Activated T-cell treated with anti-CD3 and anti-CD28 coated beads, Interleukin-2, amount 50 U/mL, for 72 hours (primary cell): Measurements from ENCODE around the gene LPP. TPM values are rescaled to one million over a fixed set of nuclear protein-coding genes. Genes with fewer than 3 reads are reported as not detected.

Experiments
- ATAC-seq, 2 donors: fragments of 150-1000 bp; cut with Tn5 transposase; replicated peaks in 1 of 2; 2 replicates each; pipeline ENCODE4 v1.10.0; 2021; ENCODE audit warnings: moderate library complexity in 2 of 2, mild to moderate bottlenecking in 1 of 2
- DNase-seq, 2 donors: peaks; one replicate each; pipeline ENCODE4 v3.0.0; 2021 to 2022; ENCODE audit warnings: mixed read lengths in 1 of 2
- H3K27ac Mint-ChIP-seq: one replicate; pipeline ENCODE4 v1.8.0; 2022; ENCODE audit warnings: mild to moderate bottlenecking, moderate library complexity, mixed read lengths
- H3K27me3 Mint-ChIP-seq: one replicate; pipeline ENCODE4 v1.8.0; 2022; ENCODE audit warnings: low read depth, mixed read lengths
- H3K36me3 Mint-ChIP-seq, 2 donors: one replicate each; pipeline ENCODE4 v1.8.0; 2022; ENCODE audit warnings: mixed read lengths in 2 of 2, mild to moderate bottlenecking in 1 of 2; ENCODE audit not compliant: insufficient read depth in 2 of 2
- H3K4me1 Mint-ChIP-seq: one replicate; pipeline ENCODE4 v1.8.0; 2022; ENCODE audit warnings: low read depth, mixed read lengths
- H3K4me3 Mint-ChIP-seq, 2 donors: one replicate each; pipeline ENCODE4 v1.8.0; 2022; ENCODE audit warnings: mild to moderate bottlenecking in 2 of 2, mixed read lengths in 2 of 2, moderate library complexity in 2 of 2
- H3K9me3 Mint-ChIP-seq, 2 donors: one replicate each; pipeline ENCODE4 v1.8.0; 2022; ENCODE audit warnings: mixed read lengths in 2 of 2
- total RNA-seq, 2 donors: library from RNA; stranded (reverse); gene quantifications; one replicate each; pipeline ENCODE4 v1.2.3, GENCODE V29; 2022

The LPP gene
- total RNA-seq, 2 donors from 2014 or later = 50.4 to 67.7 TPM

DNA sequence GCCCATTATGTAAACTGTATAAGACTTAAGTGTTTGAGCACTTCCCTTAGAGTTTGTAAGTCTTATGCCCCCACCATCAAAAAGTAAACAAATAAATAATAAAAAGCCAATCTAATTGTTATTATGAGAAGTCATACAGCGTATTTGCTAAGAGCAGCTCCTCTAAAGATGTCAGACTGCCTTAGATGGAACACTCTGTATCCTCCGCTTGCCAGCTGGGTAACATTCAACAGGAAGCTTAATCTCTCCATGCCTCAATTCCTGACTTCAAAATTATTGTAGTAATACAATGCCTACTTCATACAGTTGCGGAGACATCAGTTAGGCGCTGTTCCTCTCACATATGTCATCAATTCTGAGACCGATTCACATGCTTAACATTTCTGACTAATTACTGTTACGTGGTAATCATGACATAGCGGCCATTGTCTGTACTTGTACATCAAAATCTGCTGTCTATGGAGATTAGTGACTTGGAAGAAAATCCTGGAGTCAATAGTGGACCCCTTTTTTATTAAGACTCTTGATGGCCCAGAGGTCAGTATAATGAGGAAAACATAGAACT, 417.7 kb downstream of the LPP start:
- H3K27me3 Mint-ChIP-seq = no peaks in the 10 kb centered on the region
- H3K4me1 Mint-ChIP-seq = peaks cover 9% of the 10 kb centered on the region
- H3K36me3 Mint-ChIP-seq = peaks cover 0 to 2% of the 10 kb centered on the region in 2 donors
- no peaks in the 10 kb centered on the region for H3K9me3 Mint-ChIP-seq
- H3K27ac Mint-ChIP-seq = no peak overlapping the region
- ATAC-seq (no peak), DNase-seq (no peak)
- H3K4me3 Mint-ChIP-seq = no peak overlapping the region

DNA sequence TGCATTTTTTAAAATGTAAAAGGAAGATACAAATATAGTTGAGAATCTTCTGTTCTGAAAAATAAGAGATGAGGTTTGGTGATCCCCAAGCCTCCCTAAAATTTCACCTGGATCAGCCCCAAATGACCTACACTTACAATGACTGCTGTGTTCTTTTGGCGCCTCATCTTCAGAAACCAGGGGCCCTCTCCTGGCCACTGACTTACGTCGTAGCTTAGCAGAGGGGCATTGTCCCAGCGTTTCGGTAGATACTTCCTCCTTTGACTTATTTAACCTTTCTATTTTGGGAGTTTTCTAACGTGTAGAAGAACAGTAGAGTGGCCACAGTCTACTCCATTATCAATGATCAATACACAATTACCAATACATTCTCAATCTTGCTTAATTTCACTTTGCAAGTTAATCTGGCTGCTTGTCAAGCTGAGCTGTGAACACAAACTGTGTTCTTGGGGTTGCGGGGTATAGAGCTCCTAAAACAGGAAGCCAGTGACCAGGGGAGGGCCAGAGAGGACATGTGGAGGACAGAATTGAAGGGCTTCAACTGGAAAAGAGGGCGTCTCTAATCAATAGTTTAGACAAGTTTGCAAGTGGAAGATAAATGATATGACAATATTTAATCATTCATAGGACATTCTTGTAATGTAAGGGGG, 419.5 kb downstream of the LPP start:
- peaks cover 0 to 2% of the 10 kb centered on the region in 2 donors for H3K36me3 Mint-ChIP-seq
- no peaks in the 10 kb centered on the region for H3K9me3 Mint-ChIP-seq
- H3K27me3 Mint-ChIP-seq = no peaks in the 10 kb centered on the region
- H3K4me1 Mint-ChIP-seq = peaks cover 9% of the 10 kb centered on the region
- no peak for DNase-seq
- H3K27ac Mint-ChIP-seq = no peak overlapping the region
- H3K4me3 Mint-ChIP-seq = no peak overlapping the region
- ATAC-seq = no peak

DNA sequence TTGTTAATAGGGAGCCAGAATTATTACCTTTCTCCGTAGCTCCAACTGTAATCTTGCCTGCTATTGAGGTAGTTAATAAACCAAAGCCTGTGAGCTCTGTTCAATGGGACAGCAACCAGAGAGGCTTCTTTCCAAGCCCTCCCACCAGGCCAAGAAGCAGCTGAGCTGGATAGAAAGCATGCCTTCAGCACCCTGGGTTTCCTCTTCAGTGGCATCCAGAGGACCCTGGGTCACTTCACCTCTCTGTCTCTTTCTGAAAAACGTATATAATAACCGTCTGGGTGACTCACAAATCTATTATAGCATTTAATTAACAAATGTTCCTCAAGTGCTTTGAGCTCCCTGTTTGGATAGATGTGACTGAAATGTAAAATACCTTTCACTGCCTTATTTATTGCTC, 420.0 kb downstream of the LPP start:
- Mint-ChIP-seq H3K4me3 (no peak overlapping the region), H3K9me3 (no peaks in the 10 kb centered on the region)
- ATAC-seq = no peak

DNA sequence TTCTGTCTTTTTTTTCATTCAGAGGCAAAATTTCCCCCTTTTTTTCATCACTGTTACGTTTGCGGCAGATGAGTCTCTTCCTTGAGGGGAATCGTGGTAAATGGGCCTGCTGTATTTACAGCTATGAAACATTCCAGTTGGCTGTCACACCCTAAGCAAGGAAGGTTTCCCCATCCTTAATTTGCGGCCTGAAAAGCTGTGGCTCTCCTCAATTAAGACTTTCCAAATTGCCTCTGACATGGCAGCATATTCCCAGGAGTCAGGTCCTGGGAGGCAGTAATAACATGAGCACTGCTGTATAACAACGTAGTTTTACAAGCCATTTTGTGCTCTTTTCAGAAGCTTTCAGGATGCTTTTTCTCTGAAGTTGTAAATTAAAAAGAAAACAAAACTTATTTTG, 420.9 kb downstream of the LPP start:
- ATAC-seq = no peak

More for the DNA sequence above, 420.0 kb downstream of the LPP start:
- H3K27ac Mint-ChIP-seq = no peak overlapping the region
- peaks cover 0 to 2% of the 10 kb centered on the region in 2 donors for H3K36me3 Mint-ChIP-seq
- H3K4me1 Mint-ChIP-seq = peaks cover 9% of the 10 kb centered on the region
- DNase-seq = no peak
- H3K27me3 Mint-ChIP-seq = no peaks in the 10 kb centered on the region

DNA sequence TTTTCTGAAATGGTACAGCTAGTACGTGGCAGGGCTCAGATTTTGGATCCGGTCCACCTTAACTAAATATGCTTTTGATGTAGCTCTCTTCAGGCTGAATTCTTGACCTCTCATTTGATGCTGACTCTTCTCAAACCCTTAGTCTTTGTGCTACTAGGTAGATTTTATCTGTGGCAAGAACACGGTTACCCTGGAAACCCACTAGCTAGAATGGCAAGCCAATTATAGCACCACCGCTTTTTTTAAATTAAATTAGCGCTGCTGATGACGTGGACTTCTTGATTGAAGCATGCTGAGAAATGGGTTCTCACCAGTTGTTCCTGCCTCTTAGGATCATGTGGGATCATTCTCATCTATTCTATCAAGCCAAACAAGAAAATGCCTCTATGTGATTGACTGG, 421.5 kb downstream of the LPP start:
- ATAC-seq (no peak), DNase-seq (no peak)
- Mint-ChIP-seq H3K9me3 (no peaks in the 10 kb centered on the region), H3K27me3 (no peaks in the 10 kb centered on the region), H3K4me1 (peaks cover 15% of the 10 kb centered on the region), H3K27ac (no peak overlapping the region), H3K36me3 (peaks cover 0 to 2% of the 10 kb centered on the region in 2 donors), H3K4me3 (no peak overlapping the region)

More for the DNA sequence above, 420.9 kb downstream of the LPP start:
- H3K4me1 Mint-ChIP-seq = peaks cover 11% of the 10 kb centered on the region
- peaks cover 0 to 2% of the 10 kb centered on the region in 2 donors for H3K36me3 Mint-ChIP-seq
- H3K27ac Mint-ChIP-seq = no peak overlapping the region
- no peak for DNase-seq
- H3K4me3 Mint-ChIP-seq = no peak overlapping the region
- no peaks in the 10 kb centered on the region for H3K9me3 Mint-ChIP-seq
- no peaks in the 10 kb centered on the region for H3K27me3 Mint-ChIP-seq

DNA sequence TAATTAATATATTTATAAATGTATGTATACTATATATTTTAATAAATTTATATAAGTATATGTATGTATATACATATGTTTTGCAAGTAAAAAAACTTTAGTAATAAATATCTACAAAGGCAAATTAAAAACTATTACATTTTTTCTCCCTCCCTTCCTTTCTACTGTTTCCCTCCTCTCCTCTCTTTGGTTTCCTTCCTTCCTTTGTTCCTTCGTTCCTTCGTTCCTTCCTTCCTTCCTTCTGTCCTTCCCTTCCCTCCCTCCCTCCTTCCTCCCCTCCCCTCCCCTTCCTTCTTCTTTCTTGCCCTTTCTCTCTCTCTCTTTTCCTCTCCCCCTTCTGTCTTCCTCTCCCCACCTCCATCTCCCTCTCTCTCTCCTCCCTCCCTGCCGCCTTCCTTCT, 423.6 kb downstream of the LPP start:
- no peak overlapping the region for H3K4me3 Mint-ChIP-seq
- no peaks in the 10 kb centered on the region for H3K36me3 Mint-ChIP-seq
- ATAC-seq (no peak), DNase-seq (no peak)
- no peak overlapping the region for H3K27ac Mint-ChIP-seq
- no peaks in the 10 kb centered on the region for H3K27me3 Mint-ChIP-seq
- no peaks in the 10 kb centered on the region for H3K9me3 Mint-ChIP-seq
- peaks cover 19% of the 10 kb centered on the region for H3K4me1 Mint-ChIP-seq

DNA sequence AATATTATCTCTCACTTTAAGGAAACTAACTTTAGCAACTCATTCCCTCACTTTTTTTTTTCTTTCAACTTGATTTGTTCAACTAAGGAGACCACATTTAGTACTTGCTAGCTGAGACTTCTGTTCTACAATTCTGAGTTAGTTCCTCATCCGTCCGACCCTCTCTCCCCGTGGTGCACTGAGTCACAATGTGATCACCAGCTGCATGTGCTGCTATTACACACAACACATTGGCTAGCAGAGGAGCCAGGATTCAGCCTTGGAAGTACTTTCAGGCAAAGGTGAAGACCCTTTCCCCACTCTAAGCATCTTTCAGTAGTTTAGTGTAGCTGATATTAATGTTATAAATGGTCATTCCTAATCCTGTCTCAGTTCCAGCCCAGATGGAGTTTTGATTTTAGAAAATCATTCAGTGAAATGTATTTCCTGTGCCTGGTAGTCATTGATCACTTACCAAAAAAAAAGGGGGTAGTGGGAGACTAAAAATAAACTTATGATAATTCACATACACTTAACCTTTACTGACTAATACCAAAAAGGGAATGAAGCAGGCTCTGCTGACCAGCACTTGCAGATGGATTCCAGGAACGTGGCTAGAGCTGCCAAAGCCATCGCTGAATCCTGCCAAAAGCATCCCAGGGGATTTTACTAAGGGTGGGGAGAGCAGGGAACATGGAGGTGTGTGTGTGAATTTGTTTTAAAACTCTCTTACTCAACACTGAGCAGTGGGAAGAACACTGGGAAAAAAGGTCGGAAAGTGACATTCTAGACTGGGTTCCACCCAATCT, 424.8 kb downstream of the LPP start:
- peak; percentile 27 to 33 for DNase-seq
- Mint-ChIP-seq H3K9me3 (no peaks in the 10 kb centered on the region), H3K4me3 (peak overlapping the region in 1 of 2 donors; percentile 7), H3K4me1 (peaks cover 19% of the 10 kb centered on the region), H3K36me3 (no peaks in the 10 kb centered on the region), H3K27me3 (no peaks in the 10 kb centered on the region), H3K27ac (peak overlapping the region; percentile 12)
- peak; percentile 64 to 94 for ATAC-seq

DNA sequence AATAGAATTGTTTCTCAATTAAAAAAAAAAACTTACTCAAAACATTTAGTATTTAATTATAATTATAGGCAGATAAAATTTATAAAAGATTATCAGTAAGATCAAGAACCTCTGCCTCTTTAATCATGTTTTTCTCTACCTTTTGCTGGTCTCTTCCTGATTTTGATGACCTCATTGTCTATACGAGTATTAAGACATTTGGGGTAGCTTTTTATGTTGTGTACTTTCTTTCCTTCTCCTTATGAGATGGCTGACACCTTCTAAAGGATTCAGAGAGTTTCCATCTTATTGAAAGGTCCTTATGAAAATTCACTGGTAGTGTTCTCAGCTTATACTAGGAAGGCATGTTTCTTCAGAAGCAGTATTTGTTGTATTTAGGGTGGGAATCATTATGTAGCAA, 426.3 kb downstream of the LPP start:
- no peaks in the 10 kb centered on the region for H3K36me3 Mint-ChIP-seq
- DNase-seq (no peak), ATAC-seq (no peak)
- no peak overlapping the region for H3K27ac Mint-ChIP-seq
- no peak overlapping the region for H3K4me3 Mint-ChIP-seq
- H3K9me3 Mint-ChIP-seq = no peaks in the 10 kb centered on the region
- peaks cover 19% of the 10 kb centered on the region for H3K4me1 Mint-ChIP-seq
- no peaks in the 10 kb centered on the region for H3K27me3 Mint-ChIP-seq

DNA sequence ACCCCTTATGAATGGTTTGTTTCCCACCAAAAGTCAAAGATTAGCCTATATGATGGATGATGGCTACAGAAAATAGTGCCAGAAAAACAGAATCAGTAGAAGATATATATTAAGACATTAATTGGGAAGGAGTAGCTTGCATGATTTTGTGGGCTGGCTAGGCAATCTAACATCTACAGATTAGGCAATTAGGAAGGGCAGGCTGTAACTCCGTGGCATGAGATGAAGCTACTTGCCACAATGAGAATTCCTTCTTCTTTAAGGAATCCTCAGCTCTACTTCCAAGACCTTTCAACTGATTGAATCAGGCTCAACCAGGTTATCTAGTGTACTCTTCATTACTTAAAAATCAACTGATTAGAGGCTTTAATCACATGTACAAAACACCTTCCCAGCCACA, 426.7 kb downstream of the LPP start:
- no peak overlapping the region for H3K27ac Mint-ChIP-seq
- DNase-seq (no peak), ATAC-seq (no peak)
- peaks cover 19% of the 10 kb centered on the region for H3K4me1 Mint-ChIP-seq
- no peak overlapping the region for H3K4me3 Mint-ChIP-seq
- no peaks in the 10 kb centered on the region for H3K27me3 Mint-ChIP-seq
- H3K9me3 Mint-ChIP-seq = no peaks in the 10 kb centered on the region
- no peaks in the 10 kb centered on the region for H3K36me3 Mint-ChIP-seq

DNA sequence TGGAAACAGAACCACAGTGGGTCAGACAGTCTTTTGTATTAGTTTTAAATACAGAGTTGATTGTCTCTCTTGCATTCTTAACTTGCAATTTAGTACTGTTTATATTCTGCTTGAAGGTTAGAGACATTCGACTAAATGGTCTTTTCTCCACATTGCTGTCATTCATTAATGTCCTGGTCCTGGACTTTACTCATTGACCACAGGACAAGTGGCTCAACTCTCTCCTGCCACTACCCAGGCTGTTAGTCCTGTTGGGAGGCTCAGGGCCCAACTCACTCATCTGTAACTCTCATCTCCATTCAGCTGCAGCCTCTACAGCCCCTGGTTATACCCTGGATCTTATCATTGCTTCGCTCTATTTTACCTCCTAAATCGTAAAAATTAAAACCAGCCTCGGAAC, 427.4 kb downstream of the LPP start:
- no peak overlapping the region for H3K27ac Mint-ChIP-seq

DNA sequence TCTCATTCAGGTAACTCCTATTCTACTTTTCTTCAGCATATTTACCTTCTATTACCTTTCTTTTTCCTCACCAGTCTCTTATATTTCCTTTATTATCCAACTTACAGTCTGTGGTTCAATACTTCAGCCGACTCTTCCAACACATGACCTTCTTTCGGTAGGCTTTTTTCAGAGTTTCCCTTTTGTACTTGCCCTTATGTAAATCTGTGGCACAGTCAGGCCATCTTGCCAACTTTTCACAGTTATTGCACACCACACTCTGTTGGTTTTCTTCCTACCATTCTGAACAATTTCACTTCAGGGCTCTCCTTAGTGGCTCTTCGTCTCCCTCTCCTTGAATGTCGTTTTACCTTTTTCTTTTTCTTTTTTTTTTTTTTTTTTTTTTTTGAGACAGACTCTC, 427.8 kb downstream of the LPP start:
- Mint-ChIP-seq H3K4me3 (no peak overlapping the region), H3K4me1 (peaks cover 19% of the 10 kb centered on the region), H3K36me3 (no peaks in the 10 kb centered on the region), H3K9me3 (no peaks in the 10 kb centered on the region), H3K27me3 (no peaks in the 10 kb centered on the region), H3K27ac (no peak overlapping the region)
- DNase-seq (no peak), ATAC-seq (no peak)

More for the DNA sequence above, 427.4 kb downstream of the LPP start:
- no peaks in the 10 kb centered on the region for H3K9me3 Mint-ChIP-seq
- H3K27me3 Mint-ChIP-seq = no peaks in the 10 kb centered on the region
- no peaks in the 10 kb centered on the region for H3K36me3 Mint-ChIP-seq
- no peak for DNase-seq
- H3K4me3 Mint-ChIP-seq = no peak overlapping the region
- H3K4me1 Mint-ChIP-seq = peaks cover 19% of the 10 kb centered on the region
- ATAC-seq = no peak

GRCh38 chr3:188583341-188584161, 429.6 kb downstream of the LPP start:
- H3K27ac Mint-ChIP-seq = no peak overlapping the region
- H3K4me3 Mint-ChIP-seq = no peak overlapping the region
- DNase-seq (peak; percentile 4 to 14), ATAC-seq (peak; percentile 55 to 64)
- no peaks in the 10 kb centered on the region for H3K27me3 Mint-ChIP-seq
- no peaks in the 10 kb centered on the region for H3K9me3 Mint-ChIP-seq
- H3K36me3 Mint-ChIP-seq = no peaks in the 10 kb centered on the region
- H3K4me1 Mint-ChIP-seq = peaks cover 16% of the 10 kb centered on the region

GRCh38 chr3:188584162-188584529, 430.2 kb downstream of the LPP start:
- Mint-ChIP-seq H3K9me3 (no peaks in the 10 kb centered on the region), H3K4me3 (no peak overlapping the region), H3K27me3 (no peaks in the 10 kb centered on the region), H3K36me3 (no peaks in the 10 kb centered on the region), H3K27ac (no peak overlapping the region), H3K4me1 (peaks cover 10% of the 10 kb centered on the region)
- peak in 1 of 2 donors; percentile 6 for DNase-seq
- ATAC-seq = peak; percentile 49 to 60
